K562 (cell line): ENCODE data around the gene DOK3. TPM values are rescaled to one million over a fixed set of nuclear protein-coding genes. Genes with fewer than 3 reads are reported as not detected.

ENCODE experiments used
- GATA2 ChIP-seq: sonication (generic); formaldehyde crosslinking; IDR thresholded peaks from 2 replicates; pipeline ENCODE4 v1.4.0; 2020; ENCODE audit warnings: mild to moderate bottlenecking, missing genetic modification reagents
- ILF3 ChIP-seq: fragments of 450-650 bp; IDR thresholded peaks from 2 replicates; pipeline ENCODE4 v1.6.1; 2018; ENCODE audit warnings: antibody characterized with exemption, mild to moderate bottlenecking, moderate library complexity, borderline replicate concordance
- IRF9 ChIP-seq: fragments of 450-650 bp; IDR thresholded peaks from 2 replicates; pipeline ENCODE4 v1.6.1; 2016; ENCODE audit warnings: missing biosample characterization, missing genetic modification characterization
- JUND ChIP-seq, 2 experiments: IDR thresholded peaks; 2 replicates in 1 of 2; 3 replicates in 1 of 2; pipeline ENCODE4 v1.6.1; 2011; ENCODE audit warnings: borderline replicate concordance in 2 of 2, low read depth in 2 of 2, low read length in 2 of 2, improper control_type of control experiment in 1 of 2, missing biosample characterization in 1 of 2, missing genetic modification characterization in 1 of 2, missing genetic modification reagents in 1 of 2
- KAT2B ChIP-seq: IDR thresholded peaks from one replicate; pipeline ENCODE4 v1.6.1; 2012; ENCODE audit warnings: low read depth, mild to moderate bottlenecking, control low read depth, inconsistent platforms, low read length, moderate library complexity
- LARP7 ChIP-seq: fragments of 450-650 bp; IDR thresholded peaks from 2 replicates; pipeline ENCODE4 v1.6.1; 2016
- NR1H2 ChIP-seq: sonication (generic); formaldehyde crosslinking; IDR thresholded peaks from 2 replicates; pipeline ENCODE4 v1.4.0; 2020; ENCODE audit warnings: mild to moderate bottlenecking, missing genetic modification reagents
- PML ChIP-seq: IDR thresholded peaks from 2 replicates; pipeline ENCODE4 v1.6.1; 2012; ENCODE audit warnings: low read length, inconsistent platforms
- RFX7 ChIP-seq: fragments of 250-450 bp; sonication (Bioruptor Pico); IDR thresholded peaks from 2 replicates; pipeline ENCODE4 v1.5.1; 2021; ENCODE audit warnings: mild to moderate bottlenecking
- SMARCC2 ChIP-seq: fragments of 450-650 bp; IDR thresholded peaks from 2 replicates; pipeline ENCODE4 v1.6.1; 2017; ENCODE audit warnings: antibody characterized with exemption, moderate library complexity, mild to moderate bottlenecking, low read depth
- TCF15 ChIP-seq: fragments of 250-450 bp; sonication (Bioruptor Pico); IDR thresholded peaks from 2 replicates; pipeline ENCODE4 v1.8.0; 2022; ENCODE audit warnings: moderate library complexity, mild to moderate bottlenecking, inconsistent platforms
- THAP7 ChIP-seq: fragments of 250-450 bp; sonication (Bioruptor Pico); IDR thresholded peaks from 2 replicates; pipeline ENCODE4 v1.5.0; 2021
- ZBTB17 ChIP-seq: fragments of 450-650 bp; formaldehyde crosslinking; IDR thresholded peaks from 2 replicates; pipeline ENCODE4 v1.4.0; 2020; ENCODE audit warnings: mild to moderate bottlenecking
- ZFP30 ChIP-seq: fragments of 250-450 bp; sonication (Bioruptor Pico); IDR thresholded peaks from 2 replicates; pipeline ENCODE4 v1.8.0; 2022; ENCODE audit warnings: moderate library complexity, mild to moderate bottlenecking, inconsistent platforms, borderline replicate concordance
- ZNF23 ChIP-seq: fragments of 250-450 bp; sonication (Bioruptor Pico); IDR thresholded peaks from 2 replicates; pipeline ENCODE4 v1.4.0; 2020; ENCODE audit warnings: mild to moderate bottlenecking
- ZNF277 ChIP-seq: fragments of 250-450 bp; sonication (Bioruptor Pico); IDR thresholded peaks from 2 replicates; pipeline ENCODE4 v1.8.0; 2022; ENCODE audit warnings: inconsistent platforms, mild to moderate bottlenecking, moderate library complexity, borderline replicate concordance
- ZNF778 ChIP-seq: fragments of 450-650 bp; formaldehyde crosslinking; IDR thresholded peaks from 2 replicates; pipeline ENCODE4 v1.4.0; 2020; ENCODE audit warnings: mild to moderate bottlenecking, moderate library complexity
- polyA plus RNA-seq, 8 experiments: library from polyadenylated mRNA; depleted of rRNA in 4 of 8; stranded (reverse) in 5 of 8; unstranded in 3 of 8; fragments of >200 nt; fragmentation: Nextera tagmentation in 2 of 8; fragmentation: Illumina TruSeq in 1 of 8; extraction: Ambion mirVana in 2 of 8; extraction: Trizol in 1 of 8; gene quantifications; 2 replicates each; pipeline versions ENCODE4 v1.2.1 to v1.2.3, GENCODE V29; 2011 to 2014; ENCODE audit warnings: inconsistent platforms in 1 of 8, missing spikeins in 1 of 8
- total RNA-seq, 7 experiments: library from RNA; depleted of rRNA in 6 of 7; stranded (reverse); fragments of >200 nt in 6 of 7; fragmentation: Illumina TruSeq in 2 of 7; extraction: Trizol in 2 of 7; gene quantifications; 2 replicates each; pipeline versions ENCODE4 v1.2.1 to v1.2.3, GENCODE V29; 2011 to 2021; ENCODE audit warnings: low replicate concordance in 1 of 7
- TF ChIP-seq, protein P1 (sequence below): sonication (generic); formaldehyde crosslinking; IDR thresholded peaks from 2 replicates; pipeline ENCODE4 v1.8.0; 2022; ENCODE audit warnings: mild to moderate bottlenecking, missing genetic modification reagents
- TF ChIP-seq, protein P2 (sequence below): fragments of 450-650 bp; conservative IDR thresholded peaks from 2 replicates; pipeline ENCODE4 v1.6.1; 2016; ENCODE audit warnings: missing genetic modification characterization, low read depth, mild to moderate bottlenecking, control low read depth, missing compliant biosample characterization

Gene DOK3
- total and polyA plus RNA-seq, 9 of the 15 experiments (the other 6 are each of a cell fraction or from before 2014, with no cell fraction given): 1.3 to 23.0 (median 8.0) TPM

DNA sequence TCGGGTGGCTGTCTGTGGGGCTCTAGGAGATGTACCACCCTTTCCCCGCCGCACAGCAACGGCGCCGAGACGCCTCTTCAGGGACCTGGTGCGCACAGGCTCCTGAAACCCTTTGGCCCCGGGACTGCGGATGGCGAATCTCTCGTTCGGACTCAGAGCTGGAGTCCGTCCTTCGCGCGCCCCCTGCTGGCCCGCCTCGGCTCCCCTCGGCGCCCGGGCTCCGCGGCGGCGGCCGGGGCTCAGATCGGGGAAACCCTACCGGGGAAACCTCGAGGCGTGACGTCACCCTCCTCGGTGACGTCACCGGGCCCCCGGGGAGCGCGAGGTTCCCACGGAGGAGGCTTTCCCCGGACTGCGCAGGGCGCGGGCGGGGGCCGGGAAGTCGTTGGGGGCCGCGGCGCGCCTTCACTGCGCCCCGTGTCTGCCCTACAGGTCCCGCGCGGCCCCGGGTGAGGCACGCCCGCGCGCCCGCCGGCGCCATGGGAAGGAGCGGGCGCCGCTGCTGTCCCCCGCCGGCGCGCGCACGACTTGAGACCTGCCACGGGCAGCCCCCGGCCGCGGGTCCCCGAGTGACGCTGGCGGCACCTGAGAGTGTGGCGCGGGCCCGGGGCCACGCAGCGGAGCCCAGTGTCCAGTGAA is 55.1 kb downstream of the DOK3 start (continued):
- TF ChIP-seq TCF15 (CRISPR knock-in tag) (no peak), PML (peak; percentile 39; the same call in 1 of the 2 replicates), ZFP30 (no peak), JUND (IDR thresholded peaks at IDR 0.05; ENCODE audit: borderline replicate concordance, low read depth, low read length) (peak; percentile 98), JUND (tag; IDR thresholded peaks at IDR 0.05; ENCODE audit: borderline replicate concordance, low read depth, low read length) (peak; percentile 91; the same call in 1 of the 3 replicates), ILF3 (no peak), ZNF778 (CRISPR knock-in tag) (no peak), LARP7 (no peak), ZBTB17 (CRISPR knock-in tag) (no peak; the same call in 1 of the 2 replicates), SMARCC2 (no peak), IRF9 (tag) (no peak), THAP7 (CRISPR knock-in tag) (no peak), RFX7 (CRISPR knock-in tag) (no peak), KAT2B (no peak), ZNF23 (no peak), ZNF277 (CRISPR knock-in tag) (no peak), GATA2 (CRISPR knock-in tag) (no peak), NR1H2 (no peak)
- TF ChIP-seq, protein P1, sequence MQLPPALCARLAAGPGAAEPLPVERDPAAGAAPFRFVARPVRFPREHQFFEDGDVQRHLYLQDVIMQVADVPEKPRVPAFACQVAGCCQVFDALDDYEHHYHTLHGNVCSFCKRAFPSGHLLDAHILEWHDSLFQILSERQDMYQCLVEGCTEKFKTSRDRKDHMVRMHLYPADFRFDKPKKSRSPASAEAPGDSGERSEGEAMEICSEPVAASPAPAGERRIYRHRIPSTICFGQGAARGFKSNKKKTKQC (CRISPR knock-in tag): no peak; the same call in 1 of the 2 replicates
- TF ChIP-seq, protein P2, sequence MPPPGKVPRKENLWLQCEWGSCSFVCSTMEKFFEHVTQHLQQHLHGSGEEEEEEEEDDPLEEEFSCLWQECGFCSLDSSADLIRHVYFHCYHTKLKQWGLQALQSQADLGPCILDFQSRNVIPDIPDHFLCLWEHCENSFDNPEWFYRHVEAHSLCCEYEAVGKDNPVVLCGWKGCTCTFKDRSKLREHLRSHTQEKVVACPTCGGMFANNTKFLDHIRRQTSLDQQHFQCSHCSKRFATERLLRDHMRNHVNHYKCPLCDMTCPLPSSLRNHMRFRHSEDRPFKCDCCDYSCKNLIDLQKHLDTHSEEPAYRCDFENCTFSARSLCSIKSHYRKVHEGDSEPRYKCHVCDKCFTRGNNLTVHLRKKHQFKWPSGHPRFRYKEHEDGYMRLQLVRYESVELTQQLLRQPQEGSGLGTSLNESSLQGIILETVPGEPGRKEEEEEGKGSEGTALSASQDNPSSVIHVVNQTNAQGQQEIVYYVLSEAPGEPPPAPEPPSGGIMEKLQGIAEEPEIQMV: no peak
